Adrenal gland (tissue), 12 donors: ENCODE data around the gene RPP30. TPM values are rescaled to one million over a fixed set of nuclear protein-coding genes. Genes with fewer than 3 reads are reported as not detected.

Experiments
- DNase-seq, 7 donors: peaks; one replicate each; pipeline ENCODE4 v3.0.0-alpha.2; 2019 to 2020
- H3K27ac ChIP-seq, 5 donors: fragments of 200-600 bp; sonication (generic) in 4 of 5; 1 replicate in 3 of 5; 2 replicates in 2 of 5; pipeline versions ENCODE4 v1.5.1 to v1.8.0; 2016 to 2020; ENCODE audit warnings: mild to moderate bottlenecking in 1 of 5
- H3K27me3 ChIP-seq: fragments of 200-600 bp; 2 replicates; pipeline ENCODE4 v1.8.0; 2021
- H3K36me3 ChIP-seq, 2 donors: fragments of 200-600 bp; replicated peaks in 1 of 2; 1 replicate in 1 of 2; 2 replicates in 1 of 2; pipeline versions ENCODE4 v1.5.1 to v1.8.0; 2018 to 2022
- H3K4me1 ChIP-seq, 2 donors: fragments of 200-600 bp; replicated peaks in 1 of 2; 1 replicate in 1 of 2; 2 replicates in 1 of 2; pipeline versions ENCODE4 v1.5.1 to v1.8.0; 2018 to 2021
- H3K4me3 ChIP-seq, 4 donors: fragments of 200-600 bp; sonication (generic) in 3 of 4; one replicate each; pipeline ENCODE4 v1.5.1; 2016 to 2018
- H3K9me3 ChIP-seq, 3 donors: fragments of 200-600 bp; sonication (generic) in 1 of 3; replicated peaks in 1 of 3; 1 replicate in 2 of 3; 2 replicates in 1 of 3; pipeline versions ENCODE4 v1.5.1 to v1.8.0; 2016 to 2021
- POLR2A ChIP-seq, 2 donors: fragments of 450-650 bp; IDR thresholded peaks; one replicate each; pipeline ENCODE4 v1.6.1; 2017; ENCODE audit warnings: antibody characterized with exemption in 2 of 2, mild to moderate bottlenecking in 2 of 2, moderate library complexity in 1 of 2
- WGBS, 4 donors: extraction: QIAGEN DNeasy Blood & Tissue Kit in 2 of 4; methylation state at CpG; one replicate each; pipeline versions ENCODE4 v1.1.5 to v1.1.7; 2013 to 2017; 5-methylcytosine and 5-hydroxymethylcytosine counted together
- intact Hi-C, 2 donors: fragments of 100-400 bp; cut with DNase I; formaldehyde crosslinking; loops; one replicate each; pipeline versions ENCODE4 v1.14.1 to v1.15.0; 2022 to 2023
- polyA plus RNA-seq, 3 donors: library from polyadenylated mRNA; stranded (reverse); fragments of 200-250 nt in 2 of 3; fragments of 350-450 nt in 1 of 3; fragmentation: Illumina TruSeq in 1 of 3; extraction: RNeasy Lipid Tissue Mini Kit (QIAGEN cat#74804) in 1 of 3; gene quantifications; one replicate each; pipeline ENCODE4 v1.2.3, GENCODE V29; 2013 to 2014
- total RNA-seq, 9 donors: library from RNA; depleted of rRNA in 4 of 9; stranded (reverse); fragments of >200 nt in 4 of 9; fragments of 120-200 nt in 1 of 9; fragmentation: NEBNext Ultra II Directional in 1 of 9; extraction: Animal tissue kit (Norgen Biotek cat#: 25700) in 1 of 9; gene quantifications; one replicate each; pipeline versions ENCODE4 v1.1.0 to v1.2.4, GENCODE V29; 2013 to 2023
- TF ChIP-seq, protein P1 (sequence below), 6 experiments: fragments of 450-650 bp in 4 of 6; fragments of 200-600 bp in 2 of 6; sonication (generic) in 1 of 6; IDR thresholded peaks; 1 replicate in 5 of 6; 2 replicates in 1 of 6; pipeline versions ENCODE4 v1.5.1 to v1.8.0; 2016 to 2021; ENCODE audit warnings: antibody characterized with exemption in 6 of 6, mild to moderate bottlenecking in 2 of 6, moderate library complexity in 1 of 6
- donor health status: healthy with polysubstance abuse.
- donor health status: Bipolar disorder and iron deficiency.
- donor health status: DM: yes; HTN: yes; CAD: no.
- donor health status: DM: no; HTN: no; CAD: no.
- donor health status: DM: no; HTN: no; CAD: no.
- donor health status: DM: yes; HTN: yes; CAD: no.

Gene RPP30
- total and polyA plus RNA-seq, 12 donors = 18.6 to 60.7 (median 27.5) TPM

DNA sequence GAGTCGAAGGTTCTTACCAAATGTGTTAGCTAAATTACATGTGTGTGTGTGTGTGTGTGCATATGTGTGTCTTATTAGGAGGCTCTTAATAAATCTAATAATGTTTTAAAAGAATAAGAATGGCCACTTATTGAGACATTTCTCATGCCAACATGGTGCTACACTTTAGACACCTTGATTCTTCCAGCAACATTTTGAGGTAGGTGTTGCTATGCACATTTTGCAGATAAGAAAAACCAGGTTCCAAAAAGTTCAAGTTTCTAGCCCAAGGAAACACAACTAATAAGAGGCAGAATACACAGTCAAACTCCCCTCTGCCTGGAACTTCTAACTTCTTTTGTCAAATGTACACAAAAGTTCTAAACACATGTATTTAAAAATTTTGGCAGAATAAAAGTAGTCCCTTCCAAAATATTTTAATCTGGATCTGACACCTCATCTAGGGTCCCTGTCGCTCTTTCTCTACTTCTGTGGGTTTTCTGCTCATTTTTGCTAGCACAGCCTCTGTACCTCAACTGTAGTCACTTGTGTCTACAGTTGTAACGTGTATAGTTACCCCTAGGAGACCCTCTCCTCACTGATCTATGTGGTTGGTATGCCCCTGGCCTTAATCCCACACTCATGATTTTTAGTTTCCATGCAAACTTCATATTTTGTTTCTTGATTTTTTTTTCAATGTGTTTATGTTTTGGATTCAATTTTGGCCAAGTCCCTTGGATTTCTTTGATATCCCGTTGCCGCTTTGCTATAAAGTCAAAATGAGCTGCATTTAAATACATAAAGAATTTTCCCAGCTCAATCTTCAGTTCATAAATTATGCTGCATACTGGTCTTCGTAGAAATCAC lies 44.8 kb downstream of the RPP30 start:
- Histone ChIP-seq H3K4me3 (no peak overlapping the region), H3K27me3 (no peaks in the 10 kb centered on the region), H3K9me3 (no peaks in the 10 kb centered on the region), H3K4me1 (peaks cover 0 to 7% of the 10 kb centered on the region in 2 donors), H3K36me3 (no peaks in the 10 kb centered on the region), H3K27ac (no peak overlapping the region)
- 82 to 89% (median 85%) methylated on average over 6 of the region's 6 CpGs for WGBS, 4 donors
- TF ChIP-seq, protein P1, sequence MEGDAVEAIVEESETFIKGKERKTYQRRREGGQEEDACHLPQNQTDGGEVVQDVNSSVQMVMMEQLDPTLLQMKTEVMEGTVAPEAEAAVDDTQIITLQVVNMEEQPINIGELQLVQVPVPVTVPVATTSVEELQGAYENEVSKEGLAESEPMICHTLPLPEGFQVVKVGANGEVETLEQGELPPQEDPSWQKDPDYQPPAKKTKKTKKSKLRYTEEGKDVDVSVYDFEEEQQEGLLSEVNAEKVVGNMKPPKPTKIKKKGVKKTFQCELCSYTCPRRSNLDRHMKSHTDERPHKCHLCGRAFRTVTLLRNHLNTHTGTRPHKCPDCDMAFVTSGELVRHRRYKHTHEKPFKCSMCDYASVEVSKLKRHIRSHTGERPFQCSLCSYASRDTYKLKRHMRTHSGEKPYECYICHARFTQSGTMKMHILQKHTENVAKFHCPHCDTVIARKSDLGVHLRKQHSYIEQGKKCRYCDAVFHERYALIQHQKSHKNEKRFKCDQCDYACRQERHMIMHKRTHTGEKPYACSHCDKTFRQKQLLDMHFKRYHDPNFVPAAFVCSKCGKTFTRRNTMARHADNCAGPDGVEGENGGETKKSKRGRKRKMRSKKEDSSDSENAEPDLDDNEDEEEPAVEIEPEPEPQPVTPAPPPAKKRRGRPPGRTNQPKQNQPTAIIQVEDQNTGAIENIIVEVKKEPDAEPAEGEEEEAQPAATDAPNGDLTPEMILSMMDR (IDR thresholded peaks at IDR 0.05) = no peak
- no peak for TF ChIP-seq POLR2A (IDR thresholded peaks at IDR 0.05)
- no peak for DNase-seq
- intact Hi-C loops = loop anchor here in 1 of 2 donors (10.0 kb wide), 1 partner anchor 338 kb away; no protein-coding TSS in a partner anchor

DNA sequence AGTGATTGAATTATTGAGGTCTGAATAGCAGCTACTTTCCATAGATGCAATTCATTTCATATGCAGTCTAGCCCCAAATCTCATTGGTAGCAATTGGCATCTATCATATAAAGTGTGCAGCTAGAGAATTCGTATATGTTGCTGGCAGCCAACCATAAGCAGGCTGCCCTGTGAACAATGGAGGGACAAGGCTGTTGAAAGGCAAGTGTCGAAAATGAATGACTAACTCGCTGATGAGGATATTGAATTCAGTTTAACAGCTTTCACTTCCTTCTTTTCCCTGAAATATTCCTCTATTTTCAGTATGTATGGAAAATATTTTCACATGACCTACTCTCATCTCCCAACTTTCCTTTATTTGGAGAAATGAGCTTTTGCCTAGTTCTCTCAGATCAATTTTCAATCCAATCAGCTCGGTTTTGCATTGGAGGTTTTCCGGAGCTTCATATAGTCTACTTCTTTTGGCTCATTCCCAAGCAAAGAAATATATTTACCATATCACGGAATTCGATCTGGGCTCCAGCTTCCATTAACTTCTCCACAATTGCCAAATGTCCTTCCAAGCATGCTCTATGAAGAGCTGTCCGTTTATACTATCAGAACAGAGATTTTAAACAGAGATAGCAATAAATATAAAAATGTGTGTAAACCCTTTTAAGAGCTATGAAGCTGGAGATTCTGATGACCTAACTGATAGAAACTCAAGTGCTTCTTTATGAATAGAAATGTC lies 45.6 kb downstream of the RPP30 start:
- Histone ChIP-seq H3K4me1 (no peaks in the 10 kb centered on the region), H3K4me3 (no peak overlapping the region), H3K27ac (no peak overlapping the region), H3K36me3 (no peaks in the 10 kb centered on the region), H3K27me3 (no peaks in the 10 kb centered on the region), H3K9me3 (no peaks in the 10 kb centered on the region)
- 79 to 84% (median 81%) methylated on average over 8 of the region's 8 CpGs for WGBS, 4 donors
- no peak for DNase-seq
- TF ChIP-seq POLR2A (IDR thresholded peaks at IDR 0.05) = no peak
- TF ChIP-seq, protein P1 (IDR thresholded peaks at IDR 0.05) = no peak
- intact Hi-C loops = loop anchor here in 1 of 2 donors (10.0 kb wide), 1 partner anchor 337 kb away; no protein-coding TSS in a partner anchor

DNA sequence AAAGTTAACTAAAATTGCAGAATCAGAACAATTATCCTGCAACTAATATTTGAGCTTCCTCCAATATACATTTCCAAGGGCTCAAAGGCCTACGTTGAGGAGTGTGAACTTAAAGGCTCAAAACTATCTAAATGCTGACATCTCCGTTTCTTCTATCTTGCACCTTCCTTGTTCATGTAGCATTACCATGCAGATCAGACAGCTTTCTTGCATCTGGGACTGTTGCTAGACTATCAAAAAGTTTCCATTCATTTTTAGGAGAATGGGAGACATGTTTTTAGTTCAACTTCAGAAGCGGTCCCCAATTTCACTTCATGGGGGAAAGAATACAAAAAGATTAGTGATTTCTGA lies 46.2 kb downstream of the RPP30 start:
- WGBS, 4 donors = 86 to 94% (median 91%) methylated on average over 3 of the region's 3 CpGs
- no peak for DNase-seq
- intact Hi-C loops = loop anchor here in 1 of 2 donors (10.0 kb wide), 1 partner anchor 337 kb away; no protein-coding TSS in a partner anchor
- H3K9me3 ChIP-seq = no peaks in the 10 kb centered on the region
- no peak overlapping the region for H3K27ac ChIP-seq
- no peaks in the 10 kb centered on the region for H3K36me3 ChIP-seq
- H3K4me1 ChIP-seq = no peaks in the 10 kb centered on the region
- no peak overlapping the region for H3K4me3 ChIP-seq
- TF ChIP-seq, protein P1 (IDR thresholded peaks at IDR 0.05) = no peak
- TF ChIP-seq POLR2A (IDR thresholded peaks at IDR 0.05) = no peak
- H3K27me3 ChIP-seq = no peaks in the 10 kb centered on the region
